Measurements from ENCODE around the gene PALM2AKAP2. TPM values are rescaled to one million over a fixed set of nuclear protein-coding genes. Genes with fewer than 3 reads are reported as not detected.

The PALM2AKAP2 gene
- total RNA-seq, 6 donors from 2014 or later: 5.2 to 27.2 (median 8.8) TPM

DNA sequence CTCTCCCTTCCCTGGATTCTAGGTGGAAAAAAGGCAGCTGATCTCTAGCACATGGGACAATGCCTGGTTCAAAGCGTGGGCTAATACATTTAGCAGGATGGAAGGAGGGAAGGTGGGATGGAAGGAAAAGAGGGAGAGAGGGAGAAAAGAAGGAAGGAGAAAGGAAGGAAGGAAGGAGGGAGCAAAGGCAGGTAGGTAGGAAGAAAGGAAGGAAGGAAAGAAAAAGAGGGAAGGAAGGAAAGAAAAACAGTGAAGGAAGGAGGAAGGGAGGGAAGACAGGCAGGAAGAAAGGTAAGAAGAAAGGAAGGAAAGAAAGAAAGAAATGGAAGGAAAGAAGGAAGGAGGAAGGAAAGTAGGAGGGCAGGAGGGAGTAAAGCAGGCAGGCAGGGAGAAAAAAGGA is 12.2 kb upstream of the PALM2AKAP2 start:
- H3K4me3 ChIP-seq: no peak overlapping the region
- DNase-seq (no peak), ATAC-seq (ENCODE audit: low FRiP score in 2 of 2) (no peak)
- no peaks in the 10 kb centered on the region for H3K9me3 ChIP-seq
- WGBS, 2 donors: 56 to 80% methylated on average over 1 of the region's 1 CpG
- no peaks in the 10 kb centered on the region for H3K36me3 ChIP-seq
- H3K27ac ChIP-seq: no peak overlapping the region
- H3K27me3 ChIP-seq: no peaks in the 10 kb centered on the region
- no peak for TF ChIP-seq POLR2A (IDR thresholded peaks at IDR 0.05)
- no peak for TF ChIP-seq POLR2AphosphoS5 (IDR thresholded peaks at IDR 0.05)
- TF ChIP-seq, protein P1, sequence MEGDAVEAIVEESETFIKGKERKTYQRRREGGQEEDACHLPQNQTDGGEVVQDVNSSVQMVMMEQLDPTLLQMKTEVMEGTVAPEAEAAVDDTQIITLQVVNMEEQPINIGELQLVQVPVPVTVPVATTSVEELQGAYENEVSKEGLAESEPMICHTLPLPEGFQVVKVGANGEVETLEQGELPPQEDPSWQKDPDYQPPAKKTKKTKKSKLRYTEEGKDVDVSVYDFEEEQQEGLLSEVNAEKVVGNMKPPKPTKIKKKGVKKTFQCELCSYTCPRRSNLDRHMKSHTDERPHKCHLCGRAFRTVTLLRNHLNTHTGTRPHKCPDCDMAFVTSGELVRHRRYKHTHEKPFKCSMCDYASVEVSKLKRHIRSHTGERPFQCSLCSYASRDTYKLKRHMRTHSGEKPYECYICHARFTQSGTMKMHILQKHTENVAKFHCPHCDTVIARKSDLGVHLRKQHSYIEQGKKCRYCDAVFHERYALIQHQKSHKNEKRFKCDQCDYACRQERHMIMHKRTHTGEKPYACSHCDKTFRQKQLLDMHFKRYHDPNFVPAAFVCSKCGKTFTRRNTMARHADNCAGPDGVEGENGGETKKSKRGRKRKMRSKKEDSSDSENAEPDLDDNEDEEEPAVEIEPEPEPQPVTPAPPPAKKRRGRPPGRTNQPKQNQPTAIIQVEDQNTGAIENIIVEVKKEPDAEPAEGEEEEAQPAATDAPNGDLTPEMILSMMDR (IDR thresholded peaks at IDR 0.05): no peak
- no peak for TF ChIP-seq EP300 (IDR thresholded peaks at IDR 0.05)
- H3K4me1 ChIP-seq: peaks cover 0 to 6% (median 0%) of the 10 kb centered on the region in 4 donors

DNA sequence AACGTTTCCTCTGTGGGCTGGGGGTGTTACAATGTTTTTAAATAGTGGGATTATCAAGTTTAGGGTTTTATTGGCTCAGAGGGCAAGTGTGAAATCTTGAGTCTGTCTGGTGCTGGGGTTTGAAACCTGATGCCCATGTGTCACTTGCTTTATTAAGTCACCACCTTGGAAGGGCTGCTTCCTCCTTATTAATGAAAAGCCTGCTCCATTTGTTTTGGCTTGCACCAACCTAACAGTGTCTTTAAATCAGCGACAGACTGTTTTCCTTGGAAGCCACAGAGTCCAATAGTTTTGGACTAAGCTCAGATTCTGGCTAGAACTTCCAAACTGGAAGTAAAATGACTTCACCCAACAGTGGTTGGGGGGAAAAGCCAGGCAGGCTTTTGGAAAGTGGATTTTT is 10.7 kb upstream of the PALM2AKAP2 start:
- no peak overlapping the region for H3K27ac ChIP-seq
- H3K9me3 ChIP-seq: no peaks in the 10 kb centered on the region
- no peaks in the 10 kb centered on the region for H3K27me3 ChIP-seq
- no peak for TF ChIP-seq POLR2AphosphoS5 (IDR thresholded peaks at IDR 0.05)
- no peak for TF ChIP-seq POLR2A (IDR thresholded peaks at IDR 0.05)
- TF ChIP-seq, protein P1 (IDR thresholded peaks at IDR 0.05): no peak
- no peak for TF ChIP-seq EP300 (IDR thresholded peaks at IDR 0.05)
- DNase-seq: no peak
- WGBS, 2 donors: 45 to 48% methylated on average over 2 of the region's 2 CpGs
- H3K4me1 ChIP-seq: peaks cover 0 to 6% (median 0%) of the 10 kb centered on the region in 4 donors
- H3K4me3 ChIP-seq: no peak overlapping the region
- no peak for ATAC-seq (ENCODE audit: low FRiP score in 2 of 2)
- no peaks in the 10 kb centered on the region for H3K36me3 ChIP-seq

DNA sequence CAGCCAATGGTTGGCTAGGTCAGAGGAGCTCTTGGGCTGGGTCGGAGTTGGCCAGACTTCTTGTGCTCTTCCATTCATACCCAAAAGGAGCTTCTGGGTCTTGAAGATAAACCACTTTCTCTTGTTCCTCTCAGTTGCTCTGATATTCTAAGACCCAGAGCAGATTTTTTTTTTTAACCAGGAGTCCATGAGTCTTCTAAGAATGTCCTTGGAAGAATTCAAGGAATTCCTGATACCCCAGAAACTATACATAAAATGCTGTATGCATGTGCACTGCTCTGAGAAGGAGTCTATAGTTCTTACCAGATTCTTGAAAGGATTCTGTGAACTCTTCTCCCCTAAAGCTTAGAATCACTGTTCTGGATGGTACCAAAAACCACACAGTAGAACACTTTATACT is 9.9 kb upstream of the PALM2AKAP2 start:
- Histone ChIP-seq H3K9me3 (no peaks in the 10 kb centered on the region), H3K4me3 (no peak overlapping the region), H3K4me1 (peaks cover 0 to 6% (median 0%) of the 10 kb centered on the region in 4 donors), H3K27ac (no peak overlapping the region), H3K36me3 (no peaks in the 10 kb centered on the region), H3K27me3 (no peaks in the 10 kb centered on the region)
- no peak for TF ChIP-seq POLR2AphosphoS5 (IDR thresholded peaks at IDR 0.05)
- 92 to 100% methylated on average over 1 of the region's 1 CpG for WGBS, 2 donors
- no peak for ATAC-seq (ENCODE audit: low FRiP score in 2 of 2)
- no peak for DNase-seq

DNA sequence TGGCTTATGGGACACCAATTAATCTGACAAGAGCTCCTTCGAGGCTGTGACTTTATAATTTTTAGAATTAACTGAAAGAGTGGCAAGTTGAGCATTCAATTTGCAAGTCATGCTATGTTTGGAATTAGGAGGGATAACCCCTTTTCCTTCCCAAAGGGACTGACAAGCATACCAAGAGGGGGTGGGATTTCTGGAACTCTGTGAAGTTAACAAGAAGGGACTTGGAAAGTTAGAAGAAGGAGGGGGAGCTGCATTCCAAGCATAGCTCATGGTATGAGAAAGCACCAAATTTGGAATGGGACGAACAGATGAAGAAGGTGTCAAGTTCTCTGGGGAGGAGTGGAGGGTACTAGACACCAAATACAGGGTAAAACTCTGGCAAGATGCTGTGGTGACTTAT is 8.9 kb upstream of the PALM2AKAP2 start:
- no peak overlapping the region for H3K4me3 ChIP-seq
- DNase-seq (no peak), ATAC-seq (ENCODE audit: low FRiP score in 2 of 2) (no peak)
- no peaks in the 10 kb centered on the region for H3K36me3 ChIP-seq
- no peak overlapping the region for H3K27ac ChIP-seq
- no peaks in the 10 kb centered on the region for H3K27me3 ChIP-seq
- WGBS, 2 donors: 26 to 47% methylated on average over 2 of the region's 2 CpGs
- TF ChIP-seq POLR2A (IDR thresholded peaks at IDR 0.05) (no peak), POLR2AphosphoS5 (IDR thresholded peaks at IDR 0.05) (no peak), EP300 (IDR thresholded peaks at IDR 0.05) (no peak)
- TF ChIP-seq, protein P1 (IDR thresholded peaks at IDR 0.05): no peak
- peaks cover 0 to 6% (median 0%) of the 10 kb centered on the region in 4 donors for H3K4me1 ChIP-seq
- no peaks in the 10 kb centered on the region for H3K9me3 ChIP-seq

DNA sequence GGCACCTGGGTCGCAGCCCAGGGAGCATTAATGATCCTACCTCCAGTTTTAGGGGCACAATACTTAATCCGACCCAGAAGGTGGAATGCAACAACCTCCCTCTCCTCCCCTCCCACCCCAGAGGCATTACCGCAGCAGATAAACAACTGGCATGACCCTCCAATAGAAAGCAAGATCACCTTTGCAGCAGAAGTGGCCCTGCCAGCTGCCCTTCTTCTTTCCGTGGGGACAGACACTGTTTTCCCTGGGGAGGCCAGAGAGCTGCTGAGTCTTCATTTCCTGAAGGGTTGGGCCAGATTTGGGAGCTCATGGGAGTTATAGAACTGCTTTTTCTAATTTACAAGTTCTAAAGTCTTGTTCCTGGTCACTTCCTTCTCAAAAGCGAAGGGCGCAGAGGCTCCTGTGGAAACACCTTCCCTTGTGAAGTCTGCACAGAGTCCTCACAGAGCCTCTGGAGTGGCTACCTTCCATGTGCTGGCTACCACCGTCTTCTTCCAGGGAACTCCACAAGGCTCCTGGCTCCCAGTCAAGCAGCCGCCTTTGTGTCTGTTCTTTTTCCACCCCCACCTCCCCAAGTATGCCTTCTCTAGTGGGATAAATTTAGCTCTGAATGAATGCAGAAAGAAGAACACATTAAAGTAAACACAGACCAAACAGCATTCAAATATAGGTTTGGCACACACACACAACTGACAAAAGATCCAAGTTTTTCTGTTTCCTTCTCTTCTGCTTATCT is 8.0 kb upstream of the PALM2AKAP2 start:
- DNase-seq (no peak), ATAC-seq (ENCODE audit: low FRiP score in 2 of 2) (no peak)
- peaks cover 0 to 6% (median 0%) of the 10 kb centered on the region in 4 donors for H3K4me1 ChIP-seq
- H3K4me3 ChIP-seq: no peak overlapping the region
- H3K27me3 ChIP-seq: no peaks in the 10 kb centered on the region
- WGBS, 2 donors: 44 to 49% methylated on average over 8 of the region's 8 CpGs
- H3K27ac ChIP-seq: no peak overlapping the region
- no peak for TF ChIP-seq POLR2A (IDR thresholded peaks at IDR 0.05)
- TF ChIP-seq, protein P1 (IDR thresholded peaks at IDR 0.05): no peak
- TF ChIP-seq EP300 (IDR thresholded peaks at IDR 0.05): no peak
- TF ChIP-seq POLR2AphosphoS5 (IDR thresholded peaks at IDR 0.05): no peak
- H3K36me3 ChIP-seq: no peaks in the 10 kb centered on the region
- H3K9me3 ChIP-seq: no peaks in the 10 kb centered on the region

Measured in upper lobe of left lung (tissue), 6 donors.